ENCODE measurements around the gene CHD9. TPM values are rescaled to one million over a fixed set of nuclear protein-coding genes. Genes with fewer than 3 reads are reported as not detected.

The CHD9 gene
- total RNA-seq, 6 experiments from 2014 or later: 19.8 to 44.3 (median 30.2) TPM

- intact Hi-C loops (cut with DNase I): no loop called here
- Histone ChIP-seq H3K27ac (peak overlapping the region in 1 of 3 donors; percentile 68), H3K27me3 (no peaks in the 10 kb centered on the region), H3K9me3 (no peaks in the 10 kb centered on the region), H3K36me3 (no peaks in the 10 kb centered on the region), H3K4me3 (no peak overlapping the region), H3K4me1 (peaks cover 0 to 55% (median 24%) of the 10 kb centered on the region in 4 donors)
- 93% methylated on average over 5 of the region's 5 CpGs for WGBS (ENCODE audit: insufficient coverage, low coverage, low lambda C conversion rate, missing lambda C conversion rate)
- no peak for TF ChIP-seq POLR2A (IDR thresholded peaks at IDR 0.05)
- no peak for TF ChIP-seq CTCF (IDR thresholded peaks at IDR 0.05)
- DNase-seq (no peak), ATAC-seq (no peak)
These were observed 38.5 kb downstream of the CHD9 start for GRCh38 chr16:53093162-53093744.

- peaks cover 0 to 57% (median 25%) of the 10 kb centered on the region in 4 donors for H3K4me1 ChIP-seq
- H3K36me3 ChIP-seq: no peaks in the 10 kb centered on the region
- peak; percentile 1 to 10 (median 2) for ATAC-seq
- no peaks in the 10 kb centered on the region for H3K9me3 ChIP-seq
- TF ChIP-seq CTCF (IDR thresholded peaks at IDR 0.05) (no peak), POLR2A (IDR thresholded peaks at IDR 0.05) (no peak)
- peak; percentile 64 to 72 (median 65) for DNase-seq
- H3K27ac ChIP-seq: peak overlapping the region; percentile 16 to 68 (median 51)
- WGBS (ENCODE audit: insufficient coverage, low coverage, low lambda C conversion rate, missing lambda C conversion rate): 39% methylated on average over 7 of the region's 10 CpGs
- H3K4me3 ChIP-seq: no peak overlapping the region
- H3K27me3 ChIP-seq: no peaks in the 10 kb centered on the region
- intact Hi-C loops (cut with DNase I): no loop called here
These were observed 39.3 kb downstream of the CHD9 start for GRCh38 chr16:53094013-53094630.

GRCh38 chr16:53097190-53097589 is 42.4 kb downstream of the CHD9 start:
- WGBS (ENCODE audit: insufficient coverage, low coverage, low lambda C conversion rate, missing lambda C conversion rate): 54% methylated on average over 4 of the region's 4 CpGs
- Histone ChIP-seq H3K27me3 (no peaks in the 10 kb centered on the region), H3K4me3 (no peak overlapping the region), H3K36me3 (no peaks in the 10 kb centered on the region), H3K4me1 (peaks cover 0 to 46% (median 20%) of the 10 kb centered on the region in 4 donors), H3K9me3 (no peaks in the 10 kb centered on the region), H3K27ac (peak overlapping the region in 1 of 3 donors; percentile 19)
- TF ChIP-seq POLR2A (IDR thresholded peaks at IDR 0.05) (no peak), CTCF (IDR thresholded peaks at IDR 0.05) (no peak)
- DNase-seq (no peak), ATAC-seq (no peak)
- intact Hi-C loops (cut with DNase I): no loop called here

GRCh38 chr16:53098526-53099317 is 43.9 kb downstream of the CHD9 start:
- intact Hi-C loops (cut with DNase I): no loop called here
- TF ChIP-seq POLR2A (IDR thresholded peaks at IDR 0.05) (no peak), CTCF (IDR thresholded peaks at IDR 0.05) (no peak)
- Histone ChIP-seq H3K27ac (peak overlapping the region; percentile 77 to 93 (median 83)), H3K9me3 (no peaks in the 10 kb centered on the region), H3K4me3 (peak overlapping the region in 1 of 3 donors; percentile 51), H3K4me1 (peaks cover 0 to 35% (median 17%) of the 10 kb centered on the region in 4 donors), H3K36me3 (no peaks in the 10 kb centered on the region), H3K27me3 (no peaks in the 10 kb centered on the region)
- ATAC-seq: peak; percentile 45 to 62 (median 54)
- whole genome bisulfite sequencing (ENCODE audit: insufficient coverage, low coverage, low lambda C conversion rate, missing lambda C conversion rate): 39% methylated on average over 15 of the region's 16 CpGs
- DNase-seq: peak; percentile 65 to 78 (median 72)
